C4-2B (cell line): Measurements from ENCODE around the gene ICE1.

Source experiments
- ZFX ChIP-seq: fragments of 450-650 bp; IDR thresholded peaks from 2 replicates; pipeline ENCODE4 v1.6.1; 2017
- TF ChIP-seq, protein P1 (sequence below): fragments of 450-650 bp; conservative IDR thresholded peaks from 2 replicates; pipeline ENCODE4 v1.5.1; 2017; ENCODE audit warnings: mild to moderate bottlenecking

GRCh38 chr5:5480481-5481111 is 58.1 kb downstream of the ICE1 start:
- TF ChIP-seq, protein P1, sequence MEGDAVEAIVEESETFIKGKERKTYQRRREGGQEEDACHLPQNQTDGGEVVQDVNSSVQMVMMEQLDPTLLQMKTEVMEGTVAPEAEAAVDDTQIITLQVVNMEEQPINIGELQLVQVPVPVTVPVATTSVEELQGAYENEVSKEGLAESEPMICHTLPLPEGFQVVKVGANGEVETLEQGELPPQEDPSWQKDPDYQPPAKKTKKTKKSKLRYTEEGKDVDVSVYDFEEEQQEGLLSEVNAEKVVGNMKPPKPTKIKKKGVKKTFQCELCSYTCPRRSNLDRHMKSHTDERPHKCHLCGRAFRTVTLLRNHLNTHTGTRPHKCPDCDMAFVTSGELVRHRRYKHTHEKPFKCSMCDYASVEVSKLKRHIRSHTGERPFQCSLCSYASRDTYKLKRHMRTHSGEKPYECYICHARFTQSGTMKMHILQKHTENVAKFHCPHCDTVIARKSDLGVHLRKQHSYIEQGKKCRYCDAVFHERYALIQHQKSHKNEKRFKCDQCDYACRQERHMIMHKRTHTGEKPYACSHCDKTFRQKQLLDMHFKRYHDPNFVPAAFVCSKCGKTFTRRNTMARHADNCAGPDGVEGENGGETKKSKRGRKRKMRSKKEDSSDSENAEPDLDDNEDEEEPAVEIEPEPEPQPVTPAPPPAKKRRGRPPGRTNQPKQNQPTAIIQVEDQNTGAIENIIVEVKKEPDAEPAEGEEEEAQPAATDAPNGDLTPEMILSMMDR: no peak
- no peak for TF ChIP-seq ZFX
